ENCODE measurements around the gene MMP14. TPM values are rescaled to one million over a fixed set of nuclear protein-coding genes. Genes with fewer than 3 reads are reported as not detected.

Gene MMP14
- total and polyA plus RNA-seq, 9 of the 15 experiments (the other 6 are each of a cell fraction or from before 2014, with no cell fraction given), result 0.36 to 5.8 (median 1.3) TPM; not detected in 2

- TF ChIP-seq BACH1 (tag; IDR thresholded peaks at IDR 0.05) (peak; percentile 71; the same call in 1 of the 2 replicates), ELF2 (CRISPR knock-in tag; IDR thresholded peaks at IDR 0.05) (peak; percentile 83), CTBP1 (IDR thresholded peaks at IDR 0.05; ENCODE audit: borderline replicate concordance) (peak; percentile 21; the same call in 1 of the 2 replicates), ZEB2 (IDR thresholded peaks at IDR 0.05) (no peak), PML (IDR thresholded peaks at IDR 0.05; ENCODE audit: low read length) (peak; percentile 45; the same call in 1 of the 2 replicates), EP300 (IDR thresholded peaks at IDR 0.05; ENCODE audit: low read length) (0 out of 2 replicates have a peak, but pooled peaks have one; percentile 17), SREBF1 (IDR thresholded peaks at IDR 0.05; ENCODE audit: borderline replicate concordance, low read depth, low read length) (no peak), SUPT5H (IDR thresholded peaks at IDR 0.05) (peak; percentile 87), ZNF507 (tag; conservative IDR thresholded peaks at IDR 0.05) (no peak), BRD4 (IDR thresholded peaks at IDR 0.05) (no peak), GABPA (tag; conservative IDR thresholded peaks at IDR 0.05; ENCODE audit: low read depth) (peak; percentile 94), CSDE1 (IDR thresholded peaks at IDR 0.05) (peak in 1 of 2 experiments; percentile 84; a peak in 2 of 4 replicates), NRF1 (conservative IDR thresholded peaks at IDR 0.05 in 1 of 2, IDR thresholded peaks at IDR 0.05 in 1 of 2) (peak; percentile 69 to 76), L3MBTL2 (IDR thresholded peaks at IDR 0.05) (peak; percentile 54; the same call in 1 of the 2 replicates), HMGN3 (IDR thresholded peaks at IDR 0.05; ENCODE audit: borderline replicate concordance, extremely low read depth, insufficient read length, low read depth, low read length) (no peak), ZNF133 (CRISPR knock-in tag; IDR thresholded peaks at IDR 0.05) (no peak), STAT5B (CRISPR knock-in tag; IDR thresholded peaks at IDR 0.05) (no peak), SP1 (CRISPR knock-in tag; IDR thresholded peaks at IDR 0.05) (peak; percentile 75), DEAF1 (CRISPR knock-in tag; IDR thresholded peaks at IDR 0.05) (no peak), ARID4B (CRISPR knock-in tag; IDR thresholded peaks at IDR 0.05) (peak; percentile 28), VEZF1 (CRISPR knock-in tag; IDR thresholded peaks at IDR 0.05) (peak; percentile 24; the same call in 1 of the 2 replicates), KDM1A (IDR thresholded peaks at IDR 0.05) (peak; percentile 73 to 83; a peak in 3 of 4 replicates), BRCA1 (IDR thresholded peaks at IDR 0.05) (no peak), BRCA1 (CRISPR knock-in tag; IDR thresholded peaks at IDR 0.05) (no peak)
Observed at GRCh38 chr14:22829661-22830442, 6.5 kb upstream of the MMP14 start, which contains the start of gene MRPL52 (continued).

All from K562 (cell line).